Nucleus accumbens (tissue), 56 donors: ENCODE results near the gene LPA.
"Not testable (repeated sequence)": the region's sequence is repeated elsewhere in the genome, so short reads cannot be mapped to it uniquely, and the experiment has no call there.

ENCODE experiments used
- DNase-seq, 56 donors: peaks; one replicate each; lab custom pipeline; 2025; lab: John Stamatoyannopoulos, UW

Gene LPA, protein sequence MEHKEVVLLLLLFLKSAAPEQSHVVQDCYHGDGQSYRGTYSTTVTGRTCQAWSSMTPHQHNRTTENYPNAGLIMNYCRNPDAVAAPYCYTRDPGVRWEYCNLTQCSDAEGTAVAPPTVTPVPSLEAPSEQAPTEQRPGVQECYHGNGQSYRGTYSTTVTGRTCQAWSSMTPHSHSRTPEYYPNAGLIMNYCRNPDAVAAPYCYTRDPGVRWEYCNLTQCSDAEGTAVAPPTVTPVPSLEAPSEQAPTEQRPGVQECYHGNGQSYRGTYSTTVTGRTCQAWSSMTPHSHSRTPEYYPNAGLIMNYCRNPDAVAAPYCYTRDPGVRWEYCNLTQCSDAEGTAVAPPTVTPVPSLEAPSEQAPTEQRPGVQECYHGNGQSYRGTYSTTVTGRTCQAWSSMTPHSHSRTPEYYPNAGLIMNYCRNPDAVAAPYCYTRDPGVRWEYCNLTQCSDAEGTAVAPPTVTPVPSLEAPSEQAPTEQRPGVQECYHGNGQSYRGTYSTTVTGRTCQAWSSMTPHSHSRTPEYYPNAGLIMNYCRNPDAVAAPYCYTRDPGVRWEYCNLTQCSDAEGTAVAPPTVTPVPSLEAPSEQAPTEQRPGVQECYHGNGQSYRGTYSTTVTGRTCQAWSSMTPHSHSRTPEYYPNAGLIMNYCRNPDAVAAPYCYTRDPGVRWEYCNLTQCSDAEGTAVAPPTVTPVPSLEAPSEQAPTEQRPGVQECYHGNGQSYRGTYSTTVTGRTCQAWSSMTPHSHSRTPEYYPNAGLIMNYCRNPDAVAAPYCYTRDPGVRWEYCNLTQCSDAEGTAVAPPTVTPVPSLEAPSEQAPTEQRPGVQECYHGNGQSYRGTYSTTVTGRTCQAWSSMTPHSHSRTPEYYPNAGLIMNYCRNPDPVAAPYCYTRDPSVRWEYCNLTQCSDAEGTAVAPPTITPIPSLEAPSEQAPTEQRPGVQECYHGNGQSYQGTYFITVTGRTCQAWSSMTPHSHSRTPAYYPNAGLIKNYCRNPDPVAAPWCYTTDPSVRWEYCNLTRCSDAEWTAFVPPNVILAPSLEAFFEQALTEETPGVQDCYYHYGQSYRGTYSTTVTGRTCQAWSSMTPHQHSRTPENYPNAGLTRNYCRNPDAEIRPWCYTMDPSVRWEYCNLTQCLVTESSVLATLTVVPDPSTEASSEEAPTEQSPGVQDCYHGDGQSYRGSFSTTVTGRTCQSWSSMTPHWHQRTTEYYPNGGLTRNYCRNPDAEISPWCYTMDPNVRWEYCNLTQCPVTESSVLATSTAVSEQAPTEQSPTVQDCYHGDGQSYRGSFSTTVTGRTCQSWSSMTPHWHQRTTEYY (N-terminal part only)

DNA sequence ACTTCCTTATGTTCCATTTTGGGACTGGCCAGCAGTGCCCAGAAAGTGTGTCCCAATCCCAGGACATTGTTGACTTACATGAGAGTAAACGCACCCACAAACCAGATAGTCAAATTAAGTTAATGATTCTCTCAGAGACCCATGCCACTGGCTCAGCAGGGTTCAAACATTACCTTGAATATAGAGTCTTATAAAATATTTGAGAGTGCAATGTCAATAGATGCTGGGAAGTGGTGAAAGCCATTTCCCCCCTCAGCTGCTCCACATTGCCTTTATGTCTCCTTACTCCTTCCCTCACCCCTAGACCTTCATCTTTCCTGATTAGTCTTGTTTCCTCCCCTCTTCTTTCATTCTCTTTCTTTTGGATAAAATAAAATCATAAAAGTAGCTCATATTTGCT, at the start of gene LPA:
Gene LPA (minus strand): TSS at position 78 of the 400 bp plus-strand sequence. CDS start 61 bp downstream, at position 17.
- DNase-seq: not testable (repeated sequence)

DNA sequence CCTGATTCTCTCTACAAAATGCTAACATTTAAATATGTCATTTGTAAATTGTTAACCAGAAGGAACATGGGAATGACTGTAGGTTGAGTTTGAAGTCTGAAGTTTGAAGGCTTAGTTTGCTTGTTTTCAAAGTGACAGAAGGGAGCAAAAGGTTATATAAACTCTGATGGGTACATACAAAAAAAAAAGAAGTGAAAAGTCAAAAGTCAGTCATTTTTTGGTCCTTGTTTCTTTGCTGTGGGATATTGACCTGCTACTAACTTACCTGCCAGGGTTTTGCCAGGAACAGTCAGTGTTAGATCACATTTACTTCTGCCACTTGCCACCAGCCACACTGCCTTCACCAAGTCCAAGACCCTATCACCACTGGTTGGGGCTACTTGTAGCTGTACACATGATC, 44.9 kb upstream of the LPA start:
- DNase-seq: not testable (repeated sequence)

DNA sequence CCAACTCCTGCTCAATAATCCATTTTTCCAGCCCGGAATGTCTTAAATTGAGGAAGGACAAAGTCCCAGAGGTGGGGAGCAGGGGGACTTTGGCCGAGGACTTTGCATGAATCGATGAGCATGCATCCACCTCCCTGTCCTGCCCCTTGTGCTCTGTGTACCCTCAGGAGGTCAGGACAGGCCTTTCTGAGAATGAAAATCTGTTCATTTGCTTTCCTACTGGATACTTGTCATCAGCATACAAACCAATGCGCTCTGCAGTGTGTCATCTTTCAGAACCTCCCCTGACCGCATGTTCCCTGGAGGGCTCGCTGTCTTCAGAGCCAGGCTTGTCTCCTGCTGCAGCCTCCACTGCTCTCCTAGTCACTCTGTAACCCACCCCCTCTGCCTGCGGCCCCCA, 40.6 kb upstream of the LPA start:
- DNase-seq: not testable (repeated sequence)

DNA sequence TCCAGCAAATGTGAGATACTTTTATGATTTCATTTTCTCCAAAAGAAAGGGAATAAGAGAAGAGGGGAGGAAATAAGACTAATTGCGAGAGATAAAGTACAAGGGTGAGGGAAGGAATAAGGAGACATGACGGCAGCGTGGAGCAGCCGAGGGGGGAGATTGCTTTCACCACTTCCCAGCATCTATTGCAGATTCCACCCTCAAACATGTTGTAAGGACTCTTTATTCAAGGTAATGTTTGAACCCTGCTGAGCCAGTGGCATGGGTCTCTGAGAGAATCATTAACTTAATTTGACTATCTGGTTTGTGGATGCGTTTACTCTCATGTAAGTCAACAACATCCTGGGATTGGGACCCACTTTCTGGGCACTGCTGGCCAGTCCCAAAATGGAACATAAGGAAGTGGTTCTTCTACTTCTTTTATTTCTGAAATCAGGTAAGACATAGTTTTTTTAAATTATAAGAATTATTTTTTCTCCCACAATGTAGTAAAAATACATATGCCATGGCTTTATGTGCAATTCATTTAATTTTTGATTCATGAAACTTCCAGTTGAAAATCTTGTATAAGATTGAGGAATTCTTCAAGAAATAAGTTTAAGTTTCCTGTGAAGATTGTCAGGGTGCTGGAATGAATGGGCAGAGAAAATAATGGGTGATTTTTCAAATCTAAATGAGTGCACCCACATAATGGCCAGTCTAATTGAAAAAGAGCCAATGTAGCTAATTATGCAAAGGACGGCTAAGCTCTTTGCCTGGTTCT, 38.0 kb upstream of the LPA start, which contains the start of gene PLG:
Gene PLG (plus strand): TSS at position 327 of the 763 bp plus-strand sequence. CDS start 61 bp downstream, at position 388.
- not testable (repeated sequence) for DNase-seq

DNA sequence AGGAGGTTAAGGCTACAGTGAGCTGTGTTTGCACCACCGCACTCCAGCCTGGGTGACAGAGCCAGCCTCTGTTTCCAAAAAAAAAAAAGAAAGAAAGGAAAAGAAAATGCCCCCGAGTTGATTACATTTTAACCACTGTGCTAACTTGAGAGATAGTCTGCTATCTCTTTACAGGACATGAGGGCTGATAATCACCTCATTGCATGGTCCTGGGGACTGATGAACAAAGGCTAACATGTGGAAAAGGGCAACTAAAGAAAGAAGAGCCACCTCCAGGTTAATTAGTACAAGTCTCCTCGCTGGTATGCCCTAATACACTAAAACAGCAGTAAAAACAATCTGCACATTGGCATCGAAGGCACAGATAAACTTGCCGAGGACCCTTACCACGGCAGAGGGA, 33.8 kb upstream of the LPA start:
- no peak for DNase-seq

DNA sequence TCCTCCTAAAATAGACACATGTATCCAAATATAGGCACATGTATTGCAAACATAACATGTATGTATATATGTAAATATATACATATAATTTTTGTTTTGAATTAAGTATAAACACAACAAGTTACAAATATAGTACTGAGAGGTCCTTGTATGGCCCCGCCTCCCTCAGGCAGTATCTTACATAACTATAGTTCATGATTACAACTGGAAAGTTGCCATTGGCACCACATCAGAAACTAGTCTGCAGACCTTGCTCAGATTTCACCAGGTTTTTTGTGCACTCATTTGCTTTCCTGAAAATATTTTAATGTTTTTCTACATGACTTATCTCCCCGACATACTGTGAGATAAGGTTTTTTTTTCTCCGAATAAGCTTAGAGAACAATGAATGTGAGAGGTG, 32.8 kb upstream of the LPA start:
- not testable (repeated sequence) for DNase-seq

DNA sequence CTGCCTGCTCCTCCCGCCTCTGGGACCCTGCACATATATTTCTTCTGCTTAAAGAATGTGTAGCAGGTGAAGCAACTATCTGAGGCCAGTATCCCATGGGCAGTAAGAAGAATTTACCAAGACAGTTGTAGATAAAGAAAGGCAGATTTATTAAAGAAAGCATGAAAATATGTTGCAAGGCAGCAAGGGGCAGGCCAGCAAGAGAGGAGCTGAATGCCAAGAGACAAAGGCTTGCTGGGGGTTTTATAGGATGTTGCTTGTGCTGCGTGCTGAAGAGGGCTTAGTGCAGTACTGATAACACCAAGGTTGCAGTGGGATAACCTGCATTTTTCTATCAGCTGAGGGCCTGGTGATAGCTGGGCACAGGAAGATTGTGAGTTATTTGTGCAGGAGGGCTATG, 31.5 kb upstream of the LPA start:
- DNase-seq: not testable (repeated sequence)

DNA sequence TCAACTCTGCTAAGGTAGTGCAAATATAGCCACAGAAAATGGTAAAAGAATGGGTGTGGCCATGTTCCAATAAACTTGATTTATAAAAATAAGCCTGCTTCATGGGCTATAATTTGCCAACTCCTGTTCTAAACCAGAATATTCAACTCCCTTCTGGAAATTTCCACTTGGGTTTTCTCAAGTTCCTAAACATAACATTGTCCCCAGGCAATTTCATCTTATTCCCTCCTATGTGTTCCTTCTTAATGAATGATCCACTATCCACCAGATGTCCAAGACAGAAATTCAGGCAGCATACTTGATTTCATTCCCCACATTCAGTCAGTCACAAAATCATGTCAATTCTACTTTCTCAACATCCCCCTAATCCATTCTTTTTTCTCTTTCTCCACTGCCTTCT, 30.9 kb upstream of the LPA start:
- not testable (repeated sequence) for DNase-seq

DNA sequence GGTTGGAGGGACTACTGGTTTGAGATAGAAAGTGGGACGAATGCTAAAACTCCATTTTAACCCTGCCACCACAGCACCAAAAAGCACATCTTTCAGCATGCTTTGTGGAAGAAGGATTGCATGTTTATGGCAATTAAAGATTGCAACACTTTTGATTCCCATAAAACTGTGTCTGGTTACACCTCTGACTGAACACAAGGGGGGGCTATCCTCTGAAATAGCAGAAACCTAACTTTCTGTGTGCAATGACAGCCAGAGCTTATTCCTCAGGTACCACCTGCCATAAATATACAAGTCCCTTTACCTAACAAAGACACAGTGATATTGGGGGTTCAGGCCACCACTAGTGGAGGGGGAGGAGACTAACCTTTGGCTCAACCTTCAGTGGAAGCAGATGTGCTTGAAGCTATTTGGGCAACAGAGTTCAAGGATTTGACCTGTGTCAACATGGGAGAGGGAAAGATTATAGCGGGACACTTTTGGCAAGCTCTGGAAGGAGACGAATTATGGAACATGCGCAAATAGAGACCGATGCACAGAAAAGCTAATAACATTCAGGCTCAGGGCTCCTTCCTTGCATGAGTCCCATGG, 28.4 kb upstream of the LPA start:
- no peak for DNase-seq

DNA sequence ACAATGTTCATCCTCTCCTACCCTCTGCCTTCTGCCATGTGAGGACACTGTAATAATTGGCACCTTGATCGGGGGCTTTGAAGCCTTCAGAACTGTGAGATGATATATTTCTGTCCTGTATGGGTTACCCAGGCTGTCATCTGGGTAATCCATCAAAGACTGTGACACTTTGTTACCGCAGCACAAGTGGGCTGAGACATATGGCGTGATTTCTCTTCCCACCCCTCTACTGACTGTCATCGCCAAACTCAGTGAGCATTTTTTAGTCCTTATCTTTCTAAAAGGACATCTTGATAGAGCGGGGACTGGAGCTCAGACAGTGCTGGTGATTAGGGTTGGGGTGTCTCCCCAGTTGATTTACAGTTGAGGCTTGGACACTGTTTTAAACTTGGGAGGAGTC, 27.5 kb upstream of the LPA start:
- DNase-seq: no peak

DNA sequence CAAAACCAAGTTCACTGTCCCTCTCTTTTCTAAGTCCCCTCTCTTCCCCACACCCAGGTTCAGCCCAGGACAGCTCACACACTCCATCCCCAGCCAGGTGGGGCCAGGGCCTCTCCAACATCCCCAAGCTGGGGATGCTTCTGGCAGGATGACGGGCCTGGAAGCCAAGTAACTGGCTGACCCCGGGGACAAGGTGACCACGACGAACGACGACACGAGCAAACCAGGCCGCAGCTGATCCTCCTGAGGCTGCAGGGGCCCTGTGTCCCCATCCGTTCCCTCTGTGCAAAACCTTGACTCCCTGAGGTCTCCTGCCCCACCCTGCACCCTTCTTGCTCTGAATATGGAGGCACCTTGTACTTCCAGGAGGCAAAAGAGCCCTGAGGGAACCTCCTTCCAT, 26.4 kb upstream of the LPA start:
- no peak for DNase-seq

DNA sequence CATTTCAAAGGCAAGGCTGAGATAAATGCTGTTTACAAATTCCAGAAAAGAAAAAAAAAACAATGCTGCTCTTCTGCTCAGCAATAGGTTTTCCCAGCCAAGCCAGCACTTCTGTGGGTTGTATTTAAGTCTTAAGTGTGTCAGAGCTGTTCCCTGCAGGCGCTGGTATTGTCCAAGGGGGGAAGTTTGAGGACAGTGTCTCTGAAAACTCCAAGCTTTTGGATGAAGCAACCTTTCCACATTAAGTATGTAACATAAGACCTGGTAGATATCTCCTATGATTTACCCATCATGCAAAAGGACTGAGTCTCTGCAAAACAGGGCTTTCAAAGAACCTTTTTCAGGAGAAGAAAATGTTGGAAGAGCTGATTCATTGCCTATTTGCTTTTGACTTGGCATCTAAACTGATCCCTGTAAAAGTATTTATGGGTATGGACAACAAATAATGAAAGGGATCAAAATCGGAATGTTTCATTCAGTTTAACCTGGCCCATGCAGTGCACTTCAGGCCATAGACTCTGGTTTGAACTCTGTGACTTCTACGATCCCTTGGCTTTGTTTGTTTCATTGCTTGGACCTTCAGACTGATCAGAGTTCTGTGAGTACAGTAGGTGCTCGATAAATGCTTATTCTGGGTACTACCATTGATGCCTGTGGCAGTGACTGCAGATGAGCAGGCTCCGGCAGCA, 21.8 kb upstream of the LPA start:
- no peak for DNase-seq

DNA sequence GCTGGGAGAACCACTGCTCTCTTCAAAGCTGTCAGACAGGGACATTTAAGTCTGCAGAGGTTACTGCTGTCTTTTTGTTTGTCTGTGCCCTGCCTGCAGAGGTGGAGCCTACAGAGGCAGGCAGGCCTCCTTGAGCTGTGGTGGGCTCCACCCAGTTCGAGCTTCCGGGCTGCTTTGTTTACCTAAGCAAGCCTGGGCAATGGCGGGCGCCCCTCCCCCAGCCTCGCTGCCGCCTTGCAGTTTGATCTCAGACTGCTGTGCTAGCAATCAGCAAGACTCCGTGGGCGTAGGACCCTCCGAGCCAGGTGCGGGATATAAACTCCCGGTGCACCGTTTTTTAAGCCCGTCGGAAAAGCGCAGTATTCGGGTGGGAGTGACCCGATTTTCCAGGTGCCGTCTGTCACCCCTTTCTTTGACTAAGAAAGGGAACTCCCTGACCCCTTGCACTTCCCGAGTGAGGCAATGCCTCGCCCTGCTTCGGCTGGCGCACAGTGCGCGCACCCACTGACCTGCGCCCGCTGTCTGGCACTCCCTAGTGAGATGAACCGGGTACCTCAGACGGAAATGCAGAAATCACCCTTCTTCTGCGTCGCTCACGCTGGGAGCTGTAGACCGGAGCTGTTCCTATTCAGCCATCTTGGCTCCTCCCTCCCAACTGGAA, 21.2 kb upstream of the LPA start:
- DNase-seq: not testable (repeated sequence)

DNA sequence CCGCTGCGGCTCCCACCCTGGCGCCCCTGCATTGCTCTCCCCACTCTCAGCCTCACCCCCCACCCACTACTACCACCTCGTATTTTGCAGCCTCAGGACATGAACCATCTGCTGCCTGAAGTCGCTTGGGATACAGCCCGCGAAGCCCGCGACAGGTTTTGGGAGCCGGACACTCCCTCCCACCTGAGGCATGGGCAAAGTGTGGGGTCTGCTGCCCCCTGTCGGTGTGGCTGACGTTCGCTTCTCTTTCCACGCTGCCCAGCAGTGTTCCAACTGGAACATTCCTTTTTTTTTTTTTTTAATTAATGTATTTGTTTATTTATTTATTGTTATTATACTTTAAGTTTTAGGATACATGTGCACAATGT, 15.3 kb upstream of the LPA start:
- no peak for DNase-seq

DNA sequence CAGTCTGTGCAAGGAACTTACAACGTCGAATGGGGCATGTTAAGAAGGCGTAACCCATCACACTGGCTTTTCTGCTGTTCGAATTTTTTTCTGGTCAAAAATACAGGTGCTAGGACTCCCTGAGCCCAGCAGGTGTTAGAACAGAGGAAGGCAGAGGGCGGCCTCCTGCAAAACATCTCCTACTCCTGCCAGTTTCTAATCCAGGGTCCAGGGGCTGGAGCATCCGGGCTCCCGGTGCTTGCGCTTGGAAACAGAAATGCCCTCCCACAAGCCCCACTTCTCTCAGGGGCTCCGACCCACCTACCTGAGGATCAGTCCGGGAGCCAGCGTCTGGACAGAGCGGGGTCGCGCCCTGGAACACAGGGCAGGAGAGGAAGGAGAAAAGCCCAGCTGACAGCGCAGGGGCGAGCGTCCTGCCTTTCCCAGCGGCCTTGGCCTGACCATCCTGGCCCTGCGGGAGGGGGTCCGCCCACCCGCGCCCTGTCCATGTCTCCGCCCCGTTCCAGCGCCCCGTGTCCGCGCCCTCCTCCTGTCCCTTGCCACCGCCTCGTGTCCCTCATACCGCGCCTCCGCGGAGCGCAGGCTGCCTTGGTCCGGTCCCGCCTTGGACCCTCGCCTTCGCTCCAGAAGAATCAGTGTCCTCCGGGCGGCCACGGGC, 14.8 kb upstream of the LPA start:
- DNase-seq: no peak

DNA sequence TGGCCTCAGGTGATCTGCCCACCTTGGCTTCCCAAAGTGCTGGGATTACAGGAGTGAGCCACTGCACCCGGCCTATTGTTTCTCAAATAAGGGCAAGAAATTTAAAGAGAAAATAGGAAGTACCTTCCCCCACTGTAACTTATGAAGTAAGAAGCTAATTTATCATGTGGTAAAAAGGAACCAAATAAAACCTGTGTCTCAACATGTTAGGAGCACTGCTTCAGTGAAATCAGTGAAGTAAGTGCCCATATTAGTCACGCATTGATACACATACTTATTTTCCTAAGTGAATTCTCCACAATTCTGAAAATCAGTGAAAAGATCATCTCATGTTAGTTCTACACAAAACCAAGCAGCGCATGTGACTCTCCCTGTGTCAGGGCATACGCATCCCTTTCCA, 14.2 kb upstream of the LPA start:
- DNase-seq: no peak

DNA sequence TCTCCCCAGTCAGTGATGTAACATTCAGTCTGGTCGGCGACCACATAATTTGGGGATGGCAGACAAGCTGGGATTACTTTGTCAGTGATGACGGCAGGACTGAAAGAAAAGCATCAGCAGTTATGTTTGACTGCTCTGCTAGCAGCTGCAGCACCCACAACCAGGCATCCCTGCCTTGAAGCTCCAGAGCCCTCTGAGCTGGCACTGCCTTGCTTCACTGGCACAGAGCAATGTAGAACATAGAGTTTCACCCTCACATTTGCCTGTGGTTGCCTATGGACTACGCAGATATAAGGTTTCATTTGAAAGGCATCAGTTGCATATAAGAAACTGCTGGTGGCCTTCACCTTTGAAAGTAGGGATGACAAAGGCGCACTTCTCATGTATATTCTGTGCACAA, 12.3 kb upstream of the LPA start:
- not testable (repeated sequence) for DNase-seq

DNA sequence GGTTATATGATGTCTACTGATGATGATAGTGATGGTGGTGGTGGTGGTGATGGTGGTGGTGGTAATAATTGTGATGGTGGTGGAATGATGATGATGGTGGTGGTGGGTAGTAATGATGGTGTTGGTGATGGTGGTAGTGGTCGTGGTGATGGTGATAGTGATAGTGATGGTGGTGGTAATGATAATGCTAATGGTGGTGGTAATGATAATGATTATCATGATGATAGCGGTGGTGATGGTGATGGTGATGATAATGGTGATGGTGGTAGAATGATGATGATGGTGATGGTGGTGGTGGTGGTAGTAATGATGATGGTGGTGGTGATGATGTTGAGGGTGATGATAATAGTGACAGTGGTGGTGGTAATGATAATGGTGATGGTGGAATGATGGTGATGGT, 4.5 kb upstream of the LPA start:
- no peak for DNase-seq
